HG03457 (cell line): ENCODE data around the gene GRIN3B.
"Not testable (repeated sequence)": the region's sequence is repeated elsewhere in the genome, so short reads cannot be mapped to it uniquely, and the experiment has no call there.

Source experiments
- ATAC-seq: cut with Tn5 transposase; IDR thresholded peaks from one replicate; pipeline ENCODE4 v1.9.1; 2021; ENCODE audit warnings: moderate number of reproducible peaks; ENCODE audit not compliant: unreplicated experiment

Gene GRIN3B

GRCh38 chr19:1000095-1000494, at the start of gene GRIN3B:
Gene GRIN3B (plus strand): TSS chr19:1000419. CDS start chr19:1000438, 19 bp downstream.
- no peak for ATAC-seq

- ATAC-seq: no peak
Measured at GRCh38 chr19:952049-952679, 48.1 kb upstream of the GRIN3B start.

DNA sequence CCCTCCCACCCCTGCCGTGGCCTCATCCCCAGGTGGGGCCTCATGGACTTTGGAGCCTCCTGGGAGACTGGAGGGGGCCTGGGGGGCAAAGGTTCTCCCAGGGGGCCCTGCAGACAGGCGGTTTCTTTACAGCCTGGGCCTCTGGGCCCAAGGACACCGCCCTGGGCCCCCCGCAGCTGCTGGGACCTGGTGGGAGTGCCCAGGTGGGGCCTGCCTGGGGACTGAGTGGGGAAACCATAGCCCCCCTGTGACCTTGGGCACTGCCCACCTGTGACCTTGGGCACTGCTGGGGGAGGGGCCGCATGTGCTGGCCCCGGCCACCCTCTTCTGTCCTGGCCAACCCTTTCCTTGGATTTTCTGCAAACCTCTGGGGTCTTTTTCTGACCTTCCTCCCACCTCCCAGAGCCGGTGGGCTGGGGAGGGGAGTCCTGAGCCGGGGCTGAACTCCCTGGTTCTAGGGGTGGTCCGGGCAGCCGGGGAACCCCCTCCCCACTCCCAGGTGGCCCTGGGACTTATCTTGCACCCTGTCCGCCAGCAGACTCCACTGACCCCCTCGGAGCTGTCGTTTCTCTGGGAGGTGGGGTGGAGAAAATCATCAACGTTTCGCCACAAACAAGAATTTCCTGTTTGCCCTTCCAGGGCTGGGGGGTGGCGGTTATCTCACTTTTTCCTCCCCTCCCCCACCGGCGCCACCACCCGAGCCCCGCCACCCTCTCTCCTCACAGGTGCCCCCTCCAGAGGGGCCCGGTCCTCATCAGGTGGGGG, 47.4 kb upstream of the GRIN3B start:
- ATAC-seq: no peak

- no peak for ATAC-seq
Measured at GRCh38 chr19:953445-954271, 46.6 kb upstream of the GRIN3B start.

DNA sequence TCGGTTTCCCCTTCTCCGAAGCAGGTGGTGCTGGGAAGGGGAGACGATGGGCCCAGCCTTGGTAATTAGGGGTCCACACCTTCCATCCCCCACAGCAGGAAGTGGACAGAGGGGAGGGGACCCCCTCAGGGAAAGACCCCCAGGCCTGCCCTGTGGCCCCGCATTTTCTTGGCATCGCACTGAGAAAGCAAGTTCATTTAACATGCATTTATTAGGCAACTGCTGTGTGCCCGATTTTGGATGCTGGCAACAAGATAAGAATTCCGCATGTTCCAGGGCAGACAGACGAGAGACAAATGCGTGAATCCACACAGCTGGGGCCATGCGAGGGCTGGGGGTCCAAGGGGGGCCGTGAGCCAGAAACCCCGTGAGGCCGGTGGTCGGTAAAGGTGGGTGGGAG, 45.9 kb upstream of the GRIN3B start:
- ATAC-seq: no peak

- no peak for ATAC-seq
Measured at GRCh38 chr19:954672-955494, 45.3 kb upstream of the GRIN3B start.

DNA sequence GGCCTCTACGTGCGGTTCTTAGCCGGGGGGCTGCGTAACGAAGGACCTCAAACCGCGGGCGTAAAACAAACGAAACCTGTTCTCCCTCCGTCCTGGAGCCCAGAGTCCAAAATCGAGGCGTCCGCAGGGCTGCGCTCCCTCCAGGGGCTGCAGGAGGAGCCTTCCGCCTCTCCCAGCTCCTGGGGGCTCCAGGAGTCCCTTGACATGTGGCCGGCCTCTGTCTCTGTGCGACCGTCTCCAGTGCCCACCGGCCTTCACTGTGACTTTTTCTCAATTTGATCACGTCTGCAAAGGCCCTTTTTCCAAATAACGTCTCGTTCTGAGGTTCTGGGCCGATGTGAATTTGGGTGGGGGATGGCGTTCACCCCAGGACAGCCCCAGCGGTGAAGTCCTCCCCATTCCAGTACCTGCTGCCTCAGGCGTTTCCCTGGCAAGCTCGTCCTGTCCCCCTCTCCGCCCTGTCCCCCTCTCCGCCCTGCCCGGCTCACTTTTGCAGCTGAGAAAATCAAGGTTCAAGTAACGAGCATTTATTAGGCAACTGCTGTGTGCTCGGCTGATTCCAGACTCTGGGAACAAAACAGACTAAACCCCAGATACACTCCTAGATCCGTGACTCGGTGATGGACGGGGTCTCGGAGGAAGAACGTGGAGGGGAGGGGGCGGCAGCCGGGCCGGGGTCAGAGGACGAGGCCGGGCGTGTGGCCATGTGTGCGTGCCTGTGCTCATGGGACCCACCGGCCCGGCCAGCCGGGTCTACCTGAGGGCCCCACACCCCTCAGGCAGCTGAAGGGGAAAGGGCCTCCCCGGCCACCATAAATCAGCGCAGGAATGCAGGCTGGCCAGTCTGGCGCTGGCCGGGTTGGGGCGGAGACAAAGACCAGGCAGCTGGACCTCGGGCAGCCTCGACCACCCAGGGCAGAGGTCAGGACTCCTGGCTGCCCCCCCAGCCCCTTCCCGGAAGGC, 44.1 kb upstream of the GRIN3B start:
- ATAC-seq: no peak

DNA sequence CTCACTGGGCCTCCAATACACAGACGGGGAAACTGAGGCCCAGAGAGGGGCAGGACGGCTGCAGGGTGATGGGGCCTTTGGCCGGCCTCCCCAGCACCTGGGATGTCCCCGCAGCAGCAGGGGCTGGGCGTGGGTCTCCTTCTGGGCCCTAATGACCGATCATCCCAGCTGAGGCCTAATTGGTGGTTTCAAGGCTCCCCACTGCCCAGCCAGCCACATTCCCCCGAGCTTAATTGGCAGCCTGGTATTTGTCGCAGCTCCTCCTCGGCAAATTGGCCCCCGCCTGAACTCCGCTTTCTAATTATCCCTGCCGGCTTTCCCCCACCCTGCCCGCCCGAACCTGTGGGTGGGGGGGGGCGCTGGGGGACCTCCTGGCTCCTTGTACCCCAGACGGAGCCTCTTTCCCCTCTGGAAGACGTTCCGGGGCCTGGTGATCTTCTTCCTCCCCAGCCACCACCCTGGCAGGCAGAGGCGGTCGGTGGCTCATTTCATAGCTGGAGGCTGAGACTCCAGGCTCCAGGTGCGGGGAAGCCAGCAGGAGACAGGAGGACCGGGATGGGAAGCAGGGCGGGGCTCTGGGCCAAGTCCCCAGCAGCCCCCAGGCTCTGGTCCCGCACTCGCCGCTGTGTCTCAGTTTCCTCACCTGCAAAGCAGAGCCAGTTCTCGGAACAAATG, 43.3 kb upstream of the GRIN3B start:
- no peak for ATAC-seq

- not testable (repeated sequence) for ATAC-seq
Measured at GRCh38 chr19:957578-957977, 42.6 kb upstream of the GRIN3B start.

DNA sequence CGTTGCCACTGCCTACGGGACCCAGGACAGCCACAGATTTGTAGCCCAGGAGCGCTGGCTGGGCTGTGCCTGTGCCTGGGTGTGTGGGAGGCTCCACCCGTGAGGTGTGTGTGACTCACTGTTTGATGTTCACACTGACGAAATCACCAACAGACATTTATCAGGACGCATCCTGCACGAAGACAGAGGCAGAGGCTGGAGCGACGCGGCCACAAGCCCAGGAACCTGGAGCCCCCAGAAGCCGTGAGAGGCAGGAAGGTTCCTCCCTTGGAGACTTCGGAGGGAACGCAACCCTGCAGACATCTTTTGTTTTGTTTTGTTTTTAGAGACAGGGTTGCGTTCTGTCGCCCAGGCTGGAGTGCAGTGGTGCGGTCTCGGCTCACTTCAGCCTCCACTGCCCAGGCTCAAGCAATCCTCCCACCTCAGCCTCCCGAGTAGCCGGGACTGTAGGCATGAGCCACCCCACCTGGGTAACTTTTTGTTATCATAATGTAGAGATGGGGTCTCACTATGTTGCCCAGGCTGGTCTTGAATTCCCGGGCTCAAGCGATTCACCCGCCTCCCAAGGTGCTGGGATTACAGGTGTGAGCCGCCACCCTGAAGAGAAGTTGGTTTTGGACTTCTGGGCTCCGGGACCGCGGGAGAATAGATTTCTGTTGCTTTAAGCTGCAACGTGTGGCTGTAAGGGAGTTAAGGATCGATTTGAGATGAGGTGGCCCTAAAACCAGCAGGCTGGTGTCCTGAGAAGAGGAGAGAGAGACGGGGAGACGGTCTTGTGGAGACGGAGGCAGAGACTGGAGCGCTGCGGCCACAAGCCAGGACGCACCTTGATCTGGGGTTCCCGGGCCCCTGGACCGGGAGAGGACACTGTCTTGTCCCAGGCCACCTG, 41.0 kb upstream of the GRIN3B start:
- no peak for ATAC-seq

DNA sequence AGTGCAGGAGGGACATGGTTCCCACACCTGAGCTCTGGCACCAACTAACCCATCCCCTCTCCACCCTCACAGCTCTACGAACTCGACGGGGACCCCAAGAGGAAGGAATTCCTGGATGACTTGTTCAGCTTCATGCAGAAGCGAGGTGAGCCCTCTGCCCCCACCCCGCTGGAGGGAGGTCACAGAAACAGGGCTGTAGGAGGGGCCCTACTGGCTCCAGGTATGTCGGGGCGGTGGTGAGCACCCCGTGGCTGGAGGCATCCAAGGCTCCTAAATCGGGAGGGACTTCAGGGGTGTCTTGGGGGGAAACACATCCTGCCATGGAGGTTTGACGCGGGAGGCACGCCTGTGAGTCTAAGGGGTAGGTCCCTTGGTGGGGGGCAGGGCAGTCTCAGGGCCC, 40.2 kb upstream of the GRIN3B start:
- ATAC-seq: no peak

GRCh38 chr19:960601-960938, 39.6 kb upstream of the GRIN3B start:
- ATAC-seq: no peak

GRCh38 chr19:961866-962620, 38.2 kb upstream of the GRIN3B start:
- no peak for ATAC-seq

DNA sequence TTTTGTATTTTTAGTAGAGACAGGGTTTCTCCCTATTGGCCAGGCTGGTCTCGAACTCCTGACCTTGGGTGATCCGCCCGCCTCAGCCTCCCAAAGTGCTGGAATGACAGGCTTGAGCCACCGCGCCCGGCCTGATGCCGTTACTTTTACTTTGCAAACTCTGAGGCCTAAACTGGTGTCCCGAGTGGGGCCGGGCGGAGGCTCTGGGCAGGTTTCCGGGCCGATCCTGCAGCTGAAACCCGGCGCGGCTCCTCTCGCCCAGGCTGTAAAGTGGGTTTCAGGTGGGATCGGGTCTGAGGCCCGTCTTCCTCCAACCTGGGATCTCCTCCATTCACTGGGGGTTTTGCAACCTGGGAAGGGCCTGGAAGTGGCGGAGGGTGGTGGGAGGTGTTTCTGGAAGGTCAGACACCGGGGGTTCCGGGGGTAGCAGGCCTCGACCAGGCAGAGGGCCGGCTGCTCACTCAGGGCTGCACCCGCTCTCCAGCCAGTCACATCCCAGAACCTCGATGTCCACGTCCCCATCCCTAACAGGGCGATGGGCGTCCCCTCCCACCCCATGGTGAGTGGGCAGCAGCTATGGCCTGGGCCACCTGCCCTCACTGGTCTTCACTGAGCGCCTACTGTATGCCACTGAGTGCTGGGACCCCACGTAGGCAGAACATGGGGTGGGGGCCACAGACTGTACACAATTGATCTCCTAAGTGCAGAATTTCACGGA, 37.4 kb upstream of the GRIN3B start:
- no peak for ATAC-seq

DNA sequence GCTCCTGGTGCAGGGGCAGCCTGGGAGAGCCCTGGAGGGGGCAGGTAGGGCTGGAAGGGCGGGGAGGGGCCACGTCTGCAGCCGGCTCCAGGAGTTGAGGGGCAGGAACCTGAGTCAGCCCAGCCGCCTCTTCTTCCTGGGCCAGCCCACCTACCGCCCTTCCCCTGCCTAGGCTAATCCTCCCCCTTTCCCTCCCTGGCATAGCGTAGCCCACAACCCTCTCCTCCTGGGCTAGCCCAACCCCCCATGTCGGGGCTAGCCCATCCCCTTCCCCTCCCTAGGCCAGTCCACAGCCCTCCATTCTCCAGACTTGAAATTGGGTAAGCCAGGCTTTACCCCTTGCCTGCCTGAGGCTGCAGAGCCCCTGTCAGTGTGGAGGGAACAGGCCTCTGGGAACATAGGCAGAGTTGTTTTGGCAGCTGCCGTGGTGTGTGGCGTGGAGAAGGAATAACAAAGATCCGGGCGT, 36.7 kb upstream of the GRIN3B start:
- no peak for ATAC-seq

- ATAC-seq: no peak
Measured at GRCh38 chr19:964116-964520, 36.1 kb upstream of the GRIN3B start.
